RPMI8226 (cell line): Measurements from ENCODE around the gene AFF2.

Experiments used
- DNase-seq: peaks from one replicate; pipeline ENCODE4 v3.0.0-alpha.2; 2015

AFF2 gene

DNA sequence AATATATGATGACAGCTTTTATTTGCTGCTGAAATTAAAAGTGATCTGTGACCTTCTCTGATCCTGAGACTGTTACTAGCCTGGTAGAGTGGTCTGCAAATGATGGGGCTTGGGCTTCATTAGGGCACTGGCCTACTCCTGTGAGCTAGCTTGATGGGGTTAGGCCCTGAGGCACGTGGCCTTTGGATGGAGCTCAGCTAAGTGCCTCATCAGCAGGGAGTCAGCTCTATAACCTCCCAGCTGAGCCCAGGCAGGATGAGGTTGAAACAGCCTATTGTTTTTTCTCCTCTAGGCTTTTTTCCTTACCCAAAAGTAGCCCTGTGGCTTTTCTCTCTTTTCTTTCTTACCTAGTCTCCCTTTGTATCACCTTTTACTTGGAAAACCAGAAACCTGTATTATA is 92.2 kb downstream of the AFF2 start:
- DNase-seq = no peak

DNA sequence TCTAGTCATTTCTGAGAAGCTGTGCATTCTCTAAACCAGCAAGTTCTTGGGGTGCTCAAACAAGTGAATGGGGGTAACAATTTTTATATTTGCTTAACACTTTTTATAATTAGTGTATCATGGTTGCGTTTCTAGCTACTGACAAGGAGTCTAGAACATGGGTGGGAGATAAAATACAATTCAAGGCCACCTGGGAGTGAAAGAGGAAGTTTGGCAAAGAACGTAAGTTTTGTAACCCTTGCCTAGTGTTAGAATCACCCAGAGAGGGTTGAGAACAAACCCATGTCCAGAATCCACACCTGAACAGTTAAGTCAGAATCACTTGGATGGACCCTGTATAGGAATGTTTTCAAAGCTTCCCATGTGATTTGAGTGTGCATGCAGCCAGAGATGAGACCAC is 92.7 kb downstream of the AFF2 start:
- DNase-seq = no peak

DNA sequence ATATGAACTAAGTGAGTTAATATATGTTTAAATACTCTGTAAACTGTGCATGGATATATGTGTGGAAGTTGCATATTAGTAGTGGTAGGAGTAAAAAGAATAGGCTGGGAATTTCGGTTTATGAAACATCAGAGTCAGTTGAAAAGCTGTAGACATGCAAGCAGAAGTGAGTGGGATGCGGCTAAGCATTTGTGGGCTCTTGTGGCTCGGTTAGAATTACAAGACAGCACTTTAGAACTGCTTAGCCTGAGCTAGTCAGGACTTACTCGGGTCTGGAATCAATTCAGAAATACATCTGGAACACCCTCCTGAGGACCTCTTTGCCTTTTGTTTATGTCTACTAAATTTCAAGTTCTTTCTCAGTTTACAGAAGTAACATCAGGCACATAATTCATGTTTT is 93.6 kb downstream of the AFF2 start:
- DNase-seq = no peak

DNA sequence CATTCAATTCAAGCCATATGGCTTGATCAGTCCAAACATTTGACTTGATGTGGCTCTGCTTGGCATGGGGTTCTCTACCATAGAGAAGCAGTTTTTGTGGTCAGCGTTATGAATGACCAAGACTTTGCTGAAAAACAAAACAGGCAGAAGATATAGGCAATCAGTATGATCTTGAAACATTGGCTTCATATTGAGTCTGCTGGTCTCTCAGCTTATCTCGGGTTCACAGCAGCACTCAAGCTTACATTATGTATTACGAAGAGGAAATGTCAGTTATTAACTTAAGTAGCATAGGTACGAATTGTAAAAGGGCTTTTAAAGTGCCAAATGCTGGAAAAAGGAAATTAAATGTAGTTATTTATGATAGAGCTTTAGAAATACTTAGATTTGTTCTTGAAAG is 99.0 kb downstream of the AFF2 start:
- DNase-seq = no peak

DNA sequence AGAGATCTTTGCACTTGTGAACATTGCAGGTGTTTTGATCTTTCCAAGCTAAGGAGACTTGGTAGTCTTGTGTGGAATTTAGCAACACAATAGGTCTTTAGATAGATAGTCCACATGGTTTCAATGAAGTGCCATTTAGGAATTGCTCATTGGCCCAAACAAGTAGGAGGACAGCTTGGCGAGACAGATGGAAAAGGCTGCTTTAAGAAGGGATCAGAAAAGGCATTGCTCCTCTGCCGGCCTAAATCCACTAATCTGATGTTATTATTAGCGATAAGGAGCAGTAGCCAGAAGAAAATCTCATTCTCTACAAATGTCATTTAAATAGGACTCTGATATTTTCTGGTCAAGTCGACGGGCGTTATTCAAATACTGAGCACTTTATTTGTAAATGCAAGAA is 99.7 kb downstream of the AFF2 start:
- no peak for DNase-seq

DNA sequence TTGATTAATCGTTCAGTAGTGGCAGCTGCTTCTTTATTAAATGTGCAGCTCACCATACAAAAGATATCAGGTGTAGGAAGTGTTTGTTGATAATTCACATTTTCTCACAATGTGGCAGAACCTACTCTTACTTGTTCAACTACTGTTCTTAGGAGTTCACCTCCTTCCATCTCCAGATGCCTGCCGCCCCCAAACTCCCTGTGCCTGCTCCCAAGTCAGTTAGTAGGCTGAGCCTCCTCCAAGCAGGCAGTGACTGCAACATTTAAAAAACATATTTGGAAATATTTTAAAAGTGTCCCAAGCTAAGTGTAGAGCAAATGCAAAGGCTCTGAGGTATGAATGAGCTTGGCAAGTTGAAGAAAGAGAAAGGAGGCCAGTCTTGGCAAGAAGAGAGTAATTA is 100.2 kb downstream of the AFF2 start:
- DNase-seq = no peak

DNA sequence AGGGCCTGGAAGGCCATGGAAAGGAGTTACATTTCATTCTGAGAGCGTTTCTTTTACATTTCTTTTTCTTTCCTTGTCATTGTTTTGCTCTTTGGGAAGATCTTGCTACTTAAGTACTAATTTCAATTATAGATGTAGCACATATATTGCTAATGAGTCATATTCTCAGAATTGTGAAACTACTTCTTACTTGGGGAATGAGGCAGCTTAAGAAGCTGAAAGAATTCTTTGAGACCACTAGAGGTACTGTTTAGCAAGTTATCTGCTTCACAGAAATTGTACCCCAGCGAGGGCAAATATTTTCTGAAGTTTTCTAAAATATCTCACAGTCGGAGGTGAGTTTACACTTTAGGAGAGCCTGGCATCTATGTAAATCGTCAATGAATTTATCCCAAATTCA is 100.6 kb downstream of the AFF2 start:
- no peak for DNase-seq

DNA sequence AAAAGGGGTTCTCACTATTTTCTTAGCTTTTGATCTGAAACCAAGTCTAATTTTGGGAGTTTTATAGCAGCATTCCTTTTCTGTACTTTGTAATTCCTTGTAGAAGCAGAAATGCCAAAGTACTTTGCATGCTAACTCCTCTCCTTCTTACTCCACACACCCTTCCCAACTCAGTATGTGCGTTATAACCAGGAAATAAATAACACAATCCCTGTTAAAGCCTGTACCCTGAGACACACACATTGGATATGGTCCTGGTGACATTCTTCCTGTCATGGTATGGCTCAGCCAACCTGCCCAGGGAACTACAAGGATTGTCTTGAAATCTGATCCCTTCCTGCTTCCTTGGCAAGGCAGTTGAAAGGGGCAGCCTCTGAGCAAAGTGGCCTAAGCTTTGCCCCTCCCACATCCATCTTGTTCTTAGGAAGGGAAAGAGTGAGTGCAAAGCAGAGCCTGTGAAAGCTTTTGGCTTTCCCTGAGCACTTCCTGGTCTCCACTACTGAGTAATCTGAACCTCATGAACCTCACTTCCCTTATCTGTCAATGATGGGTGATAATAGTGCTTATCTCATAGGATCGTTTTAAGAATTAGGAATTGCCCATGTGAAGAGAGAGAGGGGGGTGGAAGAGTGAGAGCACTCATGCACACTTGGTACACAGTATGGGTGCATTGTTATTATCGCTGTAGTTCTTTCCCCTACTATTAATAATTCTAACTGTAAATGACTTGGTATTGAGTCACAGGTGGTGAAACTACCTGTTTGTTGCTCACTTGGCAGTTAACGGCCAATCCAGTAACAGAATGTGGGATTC is 109.3 kb downstream of the AFF2 start:
- no peak for DNase-seq

DNA sequence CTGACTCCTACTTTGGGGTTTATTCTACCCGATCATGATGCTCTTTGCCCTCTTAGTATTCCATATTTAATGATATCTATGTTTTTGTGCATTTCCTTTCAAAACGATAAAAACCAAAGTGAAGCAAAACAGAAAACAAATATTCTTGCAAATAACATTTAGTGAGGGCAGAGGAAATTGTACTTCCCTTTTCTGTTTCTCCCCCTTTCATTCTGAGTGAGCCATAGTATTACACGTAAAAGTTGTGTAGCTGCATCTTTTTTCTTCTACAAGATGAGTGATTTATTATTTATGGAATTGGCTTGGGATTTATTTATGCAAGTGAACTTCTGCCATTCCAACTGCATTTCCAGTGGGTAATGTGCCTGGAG is 109.9 kb downstream of the AFF2 start:
- no peak for DNase-seq

DNA sequence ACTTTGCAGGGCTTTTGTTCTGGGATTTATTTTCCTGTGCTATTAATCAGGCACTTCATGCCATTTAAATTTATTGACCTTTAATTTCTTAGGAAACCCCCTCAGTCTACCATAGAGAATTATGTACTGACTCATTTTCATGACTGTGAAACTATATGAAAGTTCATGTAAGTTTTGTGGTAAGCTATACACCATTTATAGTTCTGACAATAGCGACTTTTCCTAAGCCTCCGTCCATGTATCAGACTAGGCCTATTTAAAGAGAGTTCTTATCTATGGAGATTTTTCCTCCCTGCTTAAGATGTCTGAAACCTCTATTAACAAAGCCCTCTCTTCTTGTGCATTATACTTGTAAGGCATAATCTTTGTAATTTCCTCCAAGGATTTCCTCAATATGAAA is 111.6 kb downstream of the AFF2 start:
- DNase-seq = no peak

DNA sequence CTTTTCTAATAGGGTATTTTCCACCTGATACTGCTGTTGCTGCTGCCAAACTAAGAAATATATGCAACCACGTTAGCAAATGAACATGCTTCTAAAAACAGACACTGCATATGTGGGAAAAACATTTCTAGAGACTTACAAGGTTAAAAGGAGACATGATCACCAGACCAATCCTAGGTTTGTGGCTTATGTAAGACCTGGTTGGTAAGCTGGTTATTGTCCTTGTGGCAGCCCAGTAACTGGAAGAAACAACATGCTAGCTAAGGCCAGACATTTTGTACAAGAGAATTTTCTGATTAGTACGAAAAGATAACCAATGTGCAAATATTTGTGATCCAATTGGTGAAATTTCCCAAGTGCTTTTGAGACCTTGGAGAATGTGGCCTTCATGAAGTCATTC is 112.0 kb downstream of the AFF2 start:
- DNase-seq = no peak

DNA sequence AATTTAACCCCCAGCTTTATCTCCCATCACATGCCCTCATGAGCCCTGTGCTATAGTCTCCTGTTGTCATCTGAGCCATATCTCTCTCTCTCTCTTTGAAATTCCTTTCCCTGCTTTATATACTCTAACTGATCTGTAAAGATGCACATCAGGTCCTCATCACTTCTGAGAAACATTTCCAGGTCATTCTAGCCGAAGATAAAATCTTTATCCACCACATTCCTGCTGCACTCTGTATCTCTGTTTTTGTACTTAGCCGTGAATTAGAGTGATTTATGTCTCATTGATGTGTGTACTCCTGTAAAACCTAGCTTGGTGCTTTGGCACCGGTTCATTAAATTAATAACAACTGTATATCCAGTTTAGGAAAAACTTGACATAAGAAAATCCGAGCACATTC is 113.2 kb downstream of the AFF2 start:
- no peak for DNase-seq

DNA sequence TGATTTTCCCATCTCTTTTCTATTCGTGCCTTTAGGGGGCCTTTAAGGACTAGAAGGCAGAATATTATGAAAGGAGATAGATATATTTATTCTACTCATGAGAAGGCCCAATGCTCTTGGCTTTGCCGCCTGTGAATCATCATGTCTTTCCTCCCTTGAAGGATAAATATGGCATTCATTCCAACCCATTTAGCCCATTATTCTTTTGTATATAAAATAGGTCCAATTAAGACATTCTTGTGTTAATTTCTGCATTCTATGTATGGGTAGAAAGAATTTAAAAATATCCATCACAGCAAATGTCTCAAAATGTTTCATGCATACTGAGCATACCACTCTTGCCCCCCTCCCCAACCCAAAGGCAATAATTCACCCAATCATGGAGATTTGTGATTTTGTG is 115.1 kb downstream of the AFF2 start:
- DNase-seq = no peak

DNA sequence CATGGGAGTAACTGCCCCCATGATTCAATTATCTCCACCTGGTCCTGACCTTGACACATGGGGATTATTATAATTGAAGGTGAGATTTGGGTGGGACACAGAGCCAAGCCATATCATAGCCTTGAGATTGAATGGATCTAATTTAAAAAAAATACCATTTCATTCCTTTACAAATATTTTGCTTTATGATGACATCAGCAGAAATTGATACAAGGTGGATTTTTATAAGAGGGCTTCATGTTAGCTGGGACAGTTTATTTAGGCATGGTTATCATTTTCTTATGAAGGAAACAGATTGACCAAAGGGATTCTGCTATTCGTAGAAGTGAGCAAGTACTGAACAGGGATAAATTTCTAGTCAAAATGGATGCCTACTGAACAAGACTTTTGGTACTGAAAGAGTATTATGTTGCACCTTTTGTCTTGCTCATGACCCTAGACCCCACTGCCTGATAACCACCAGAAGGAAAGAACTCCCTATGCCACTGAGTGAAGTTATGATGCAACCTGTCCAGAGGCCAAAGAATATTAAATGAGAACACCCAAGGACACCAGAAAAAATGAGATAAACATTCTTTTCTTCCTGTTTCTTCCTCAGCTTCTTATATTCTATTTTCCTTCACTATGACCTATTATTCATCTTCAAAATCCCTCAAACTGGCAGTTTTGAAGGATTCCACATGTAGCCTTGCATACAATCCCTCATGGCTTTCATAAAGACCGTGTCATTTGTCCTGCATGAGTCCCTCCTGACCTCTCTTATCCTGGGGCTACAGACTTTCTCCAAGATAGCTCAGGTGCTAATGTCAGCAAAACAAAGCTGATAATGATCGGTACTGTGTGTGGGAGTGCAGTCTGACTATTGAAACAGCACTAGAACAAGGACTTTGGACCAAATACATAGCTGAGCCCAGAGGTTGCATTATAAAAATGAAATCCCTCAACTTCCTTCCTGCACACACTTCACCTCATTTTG is 118.3 kb downstream of the AFF2 start:
- DNase-seq = no peak

DNA sequence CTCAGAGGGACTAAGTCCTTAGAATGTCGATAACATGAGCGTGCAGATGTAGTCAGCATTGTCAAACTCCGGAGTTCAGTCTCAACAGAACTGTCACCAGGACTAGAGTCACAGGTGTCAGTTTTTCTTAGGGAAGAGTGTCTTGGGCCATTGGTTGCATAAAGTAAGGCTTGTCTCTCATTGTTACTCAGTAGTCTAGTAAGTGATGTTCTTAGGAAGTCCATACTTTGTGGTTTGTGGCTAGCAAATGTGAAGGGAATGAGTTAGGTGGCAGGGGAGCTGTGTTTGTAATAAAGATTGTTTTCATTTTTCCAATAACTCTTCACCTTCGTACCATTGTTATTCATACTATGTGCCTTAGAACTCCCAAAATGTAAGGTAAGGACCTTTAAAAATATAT is 119.6 kb downstream of the AFF2 start:
- no peak for DNase-seq

DNA sequence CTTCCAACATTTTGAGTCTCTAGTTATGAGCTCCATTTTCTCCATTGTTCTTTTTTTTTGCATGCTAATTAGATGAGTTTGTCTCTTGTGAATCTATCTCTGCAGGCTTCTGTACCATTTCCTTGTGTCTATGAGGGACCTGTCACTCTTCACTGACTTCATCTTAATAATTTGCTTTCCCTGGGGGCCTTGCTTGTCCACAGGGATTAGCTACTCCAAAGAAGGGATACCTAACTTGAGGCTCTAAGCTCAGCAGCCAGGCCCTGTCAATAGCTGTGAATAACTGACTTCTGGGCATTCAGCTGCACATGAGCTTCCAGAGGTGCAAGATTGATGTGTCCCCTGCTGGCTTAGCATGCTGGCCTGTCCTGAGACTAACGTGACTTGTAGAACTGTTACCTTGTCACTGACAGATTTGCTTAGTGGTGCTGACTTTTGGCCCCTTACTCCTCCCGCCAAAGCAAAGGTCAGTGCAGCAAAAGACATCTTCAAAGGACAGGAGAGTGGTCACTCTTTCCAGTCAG is 124.6 kb downstream of the AFF2 start:
- DNase-seq = no peak

DNA sequence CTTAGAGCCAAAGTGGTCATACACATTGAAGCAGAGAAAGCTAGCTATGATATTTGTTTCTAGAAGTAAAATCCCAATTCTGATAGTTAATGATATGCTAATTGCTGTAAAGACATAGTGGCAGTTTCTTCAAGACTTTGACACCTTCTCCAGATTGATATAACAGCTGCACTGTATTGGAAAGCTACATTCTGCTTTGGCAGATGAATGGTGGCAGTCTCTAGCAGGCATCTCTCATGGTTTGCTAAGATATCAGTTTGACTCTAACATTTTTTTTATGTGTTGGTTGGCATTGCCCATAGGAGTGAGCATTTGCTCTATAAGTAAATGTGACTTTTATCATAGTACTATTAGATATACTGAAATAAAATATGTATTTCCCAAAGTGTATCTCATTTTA is 128.2 kb downstream of the AFF2 start:
- DNase-seq = no peak

DNA sequence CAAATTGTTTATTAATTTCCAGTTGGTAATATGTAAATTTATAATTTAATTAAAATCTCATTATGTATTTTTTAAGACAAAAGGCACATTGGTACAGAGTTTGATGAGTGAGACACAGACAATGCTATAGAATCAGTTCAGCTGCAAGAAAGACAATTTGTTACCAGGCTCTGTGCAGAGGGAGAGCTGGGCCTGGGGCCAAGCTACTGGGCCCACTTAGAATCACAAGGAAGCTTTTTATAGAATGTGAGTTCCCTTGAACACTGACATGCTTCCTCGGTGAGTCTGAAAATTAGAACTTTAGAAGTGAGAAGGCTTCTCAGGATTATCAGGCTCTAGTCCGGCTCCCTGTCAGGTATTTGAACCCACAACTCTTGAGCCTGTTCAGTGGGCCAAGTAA is 129.0 kb downstream of the AFF2 start:
- no peak for DNase-seq

DNA sequence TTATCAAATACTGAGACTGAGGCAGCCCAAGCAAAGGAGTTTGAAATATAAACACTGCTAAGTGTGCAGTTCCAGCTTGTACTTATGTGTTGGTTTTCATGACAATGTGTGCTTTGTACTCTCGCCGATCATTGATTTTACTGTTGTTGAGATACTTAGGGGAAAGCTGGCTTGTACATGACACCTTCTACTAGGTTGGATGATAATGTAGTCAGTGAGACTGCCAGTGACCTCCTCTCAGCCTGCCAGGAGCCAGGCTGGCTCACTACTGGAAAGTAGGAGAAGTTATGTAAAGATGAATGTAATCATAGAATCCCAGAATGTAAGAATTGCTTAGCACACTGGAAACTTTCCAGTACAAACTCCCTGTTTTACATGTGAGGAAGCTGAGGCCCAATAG is 132.0 kb downstream of the AFF2 start:
- no peak for DNase-seq

DNA sequence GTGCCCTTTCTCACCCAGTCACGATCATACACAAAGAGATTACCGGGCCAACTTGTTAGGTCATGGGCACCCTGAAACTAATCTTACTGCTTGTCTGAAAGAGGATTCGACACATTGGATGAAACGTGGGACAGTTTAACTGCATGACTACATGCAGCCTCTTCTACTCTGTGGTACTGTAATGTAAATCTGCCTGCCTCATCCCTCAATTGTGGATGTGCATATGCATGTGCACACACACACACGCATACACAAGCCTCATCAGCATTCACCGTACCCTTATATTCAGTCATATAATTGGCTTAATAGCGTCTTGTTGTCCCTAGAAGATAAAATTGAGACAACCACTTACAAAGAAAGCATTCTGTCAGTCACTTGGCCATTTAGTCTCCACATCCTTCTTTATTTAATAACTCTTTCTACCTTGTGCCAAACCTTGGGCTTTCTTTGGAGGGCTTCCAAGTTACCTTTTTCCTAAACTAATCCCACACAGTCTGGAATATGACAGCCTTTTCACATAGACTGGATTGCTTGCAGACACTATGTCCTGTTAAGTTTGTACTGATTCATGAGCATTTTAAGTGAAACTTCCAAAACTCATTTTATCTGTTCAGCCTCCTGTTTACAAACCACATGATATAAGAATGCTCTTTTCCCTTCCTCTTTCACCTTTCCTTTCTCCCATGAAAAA is 132.9 kb downstream of the AFF2 start:
- DNase-seq = no peak

DNA sequence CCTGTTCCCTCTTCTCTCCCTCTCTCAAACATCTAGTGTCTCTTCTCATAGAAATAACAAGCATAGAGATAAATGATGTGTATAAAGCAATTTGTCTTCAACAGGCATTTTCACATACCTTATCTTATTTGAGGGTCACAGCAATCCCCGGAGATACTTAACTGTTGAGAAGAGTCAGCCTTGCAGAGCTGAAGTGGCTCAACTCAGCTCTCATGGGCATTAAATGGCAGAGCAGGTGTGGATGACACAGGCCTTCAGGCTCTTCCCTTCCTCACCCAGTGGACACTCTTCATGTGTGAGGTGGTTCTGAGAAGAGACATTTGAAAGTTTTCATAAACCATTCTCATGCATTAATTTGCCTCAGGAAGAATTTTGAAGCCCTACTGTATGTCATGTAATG is 134.2 kb downstream of the AFF2 start:
- DNase-seq = no peak

DNA sequence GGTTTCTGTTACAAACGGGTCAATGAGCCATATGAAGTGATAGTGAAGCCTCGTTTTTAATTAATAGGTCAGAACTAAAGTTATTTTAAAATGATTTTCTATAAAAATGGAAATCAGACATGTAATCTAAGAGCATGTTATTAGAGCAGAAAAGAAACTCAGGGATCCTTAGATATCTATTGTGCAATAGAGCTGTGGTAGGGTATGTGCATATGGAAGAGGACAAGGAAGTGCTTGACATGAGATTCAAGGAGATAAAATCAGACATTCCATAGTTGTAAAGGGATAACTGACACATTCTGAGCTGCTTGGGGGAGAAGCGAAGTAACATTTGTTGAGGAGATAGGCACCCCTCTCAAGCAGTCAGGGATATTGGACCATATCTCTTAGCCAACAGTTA is 143.0 kb downstream of the AFF2 start:
- no peak for DNase-seq

DNA sequence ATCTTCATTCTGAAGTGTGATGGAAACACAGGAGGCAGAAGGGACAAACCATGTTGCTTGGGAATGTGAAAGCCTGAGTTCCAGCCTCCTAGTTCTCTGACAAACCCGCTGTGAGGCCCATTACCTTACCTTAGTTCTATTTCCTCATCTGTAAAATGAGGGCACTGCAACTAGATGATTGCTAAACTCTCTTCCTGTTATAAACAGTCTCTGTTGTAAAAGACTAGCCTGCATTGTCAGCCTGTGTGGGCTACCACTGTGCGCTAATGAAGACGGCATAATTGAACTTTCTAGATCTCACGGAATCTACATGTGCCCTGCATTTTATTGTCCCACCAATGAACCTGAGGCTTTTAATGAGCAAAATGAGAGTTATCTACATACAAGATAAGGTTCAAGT is 147.2 kb downstream of the AFF2 start:
- DNase-seq = no peak
